Measurements from ENCODE around the gene MECP2.

Gene MECP2

GRCh38 chrX:154090731-154091130, 6.8 kb downstream of the MECP2 start:
- H3K36me3 ChIP-seq (ENCODE audit: insufficient read depth, low read length), result peaks cover 5% of the 10 kb centered on the region; the same call in 1 of the 2 replicates
- no peak overlapping the region for H3K4me3 ChIP-seq (ENCODE audit: low read depth, low read length)
- peaks cover 24% of the 10 kb centered on the region for H3K4me1 ChIP-seq (ENCODE audit: control insufficient read depth, insufficient read depth, low read length, unreplicated experiment)
- H3K79me2 ChIP-seq (ENCODE audit: control insufficient read depth, insufficient read depth, low read length, unreplicated experiment), result peaks cover 62% of the 10 kb centered on the region
- no peaks in the 10 kb centered on the region for H3K27me3 ChIP-seq (ENCODE audit: insufficient read depth, low read length)
- H2AFZ ChIP-seq (ENCODE audit: low read length, unreplicated experiment), result no peak overlapping the region
- H3K27ac ChIP-seq (ENCODE audit: low read depth, low read length), result no peak overlapping the region

- H3K4me1 ChIP-seq (ENCODE audit: control insufficient read depth, insufficient read depth, low read length, unreplicated experiment), result peaks cover 9% of the 10 kb centered on the region
- H3K27me3 ChIP-seq (ENCODE audit: insufficient read depth, low read length), result no peaks in the 10 kb centered on the region
- no peaks in the 10 kb centered on the region for H3K36me3 ChIP-seq (ENCODE audit: insufficient read depth, low read length)
- H3K4me3 ChIP-seq (ENCODE audit: low read depth, low read length), result no peak overlapping the region
- H3K27ac ChIP-seq (ENCODE audit: low read depth, low read length), result no peak overlapping the region
- peaks cover 31% of the 10 kb centered on the region for H3K79me2 ChIP-seq (ENCODE audit: control insufficient read depth, insufficient read depth, low read length, unreplicated experiment)
- H2AFZ ChIP-seq (ENCODE audit: low read length, unreplicated experiment), result no peak overlapping the region
These were observed 12.8 kb downstream of the MECP2 start for GRCh38 chrX:154084449-154085300.

GRCh38 chrX:154083126-154083517, 14.4 kb downstream of the MECP2 start:
- peaks cover 37% of the 10 kb centered on the region for H3K79me2 ChIP-seq (ENCODE audit: control insufficient read depth, insufficient read depth, low read length, unreplicated experiment)
- H3K27ac ChIP-seq (ENCODE audit: low read depth, low read length), result peak overlapping the region; percentile 53
- H3K36me3 ChIP-seq (ENCODE audit: insufficient read depth, low read length), result no peaks in the 10 kb centered on the region
- no peak overlapping the region for H2AFZ ChIP-seq (ENCODE audit: low read length, unreplicated experiment)
- peaks cover 9% of the 10 kb centered on the region for H3K4me1 ChIP-seq (ENCODE audit: control insufficient read depth, insufficient read depth, low read length, unreplicated experiment)
- no peaks in the 10 kb centered on the region for H3K27me3 ChIP-seq (ENCODE audit: insufficient read depth, low read length)
- H3K4me3 ChIP-seq (ENCODE audit: low read depth, low read length), result no peak overlapping the region

- Histone ChIP-seq H3K4me3 (ENCODE audit: low read depth, low read length) (no peak overlapping the region), H3K27ac (ENCODE audit: low read depth, low read length) (peak overlapping the region; percentile 53)
These were observed 15.0 kb downstream of the MECP2 start for GRCh38 chrX:154082396-154083125.

GRCh38 chrX:154077101-154077500, 20.4 kb downstream of the MECP2 start:
- Histone ChIP-seq H3K79me2 (ENCODE audit: control insufficient read depth, insufficient read depth, low read length, unreplicated experiment) (peaks cover 65% of the 10 kb centered on the region), H3K27ac (ENCODE audit: low read depth, low read length) (no peak overlapping the region), H2AFZ (ENCODE audit: low read length, unreplicated experiment) (no peak overlapping the region), H3K27me3 (ENCODE audit: insufficient read depth, low read length) (no peaks in the 10 kb centered on the region), H3K36me3 (ENCODE audit: insufficient read depth, low read length) (no peaks in the 10 kb centered on the region), H3K4me1 (ENCODE audit: control insufficient read depth, insufficient read depth, low read length, unreplicated experiment) (peaks cover 10% of the 10 kb centered on the region), H3K4me3 (ENCODE audit: low read depth, low read length) (no peak overlapping the region)

More at GRCh38 chrX:154082396-154083125, 15.0 kb downstream of the MECP2 start:
- no peak overlapping the region for H2AFZ ChIP-seq (ENCODE audit: low read length, unreplicated experiment)
- no peaks in the 10 kb centered on the region for H3K36me3 ChIP-seq (ENCODE audit: insufficient read depth, low read length)
- H3K4me1 ChIP-seq (ENCODE audit: control insufficient read depth, insufficient read depth, low read length, unreplicated experiment), result peaks cover 9% of the 10 kb centered on the region
- H3K27me3 ChIP-seq (ENCODE audit: insufficient read depth, low read length), result no peaks in the 10 kb centered on the region
- peaks cover 32% of the 10 kb centered on the region for H3K79me2 ChIP-seq (ENCODE audit: control insufficient read depth, insufficient read depth, low read length, unreplicated experiment)

GRCh38 chrX:154074199-154074598, 23.3 kb downstream of the MECP2 start:
- peak overlapping the region; percentile 58 for H3K27ac ChIP-seq (ENCODE audit: low read depth, low read length)
- peaks cover 10% of the 10 kb centered on the region for H3K4me1 ChIP-seq (ENCODE audit: control insufficient read depth, insufficient read depth, low read length, unreplicated experiment)
- peak overlapping the region; percentile 63 for H3K4me3 ChIP-seq (ENCODE audit: low read depth, low read length)
- no peaks in the 10 kb centered on the region for H3K27me3 ChIP-seq (ENCODE audit: insufficient read depth, low read length)
- peaks cover 64% of the 10 kb centered on the region for H3K79me2 ChIP-seq (ENCODE audit: control insufficient read depth, insufficient read depth, low read length, unreplicated experiment)
- no peaks in the 10 kb centered on the region for H3K36me3 ChIP-seq (ENCODE audit: insufficient read depth, low read length)
- H2AFZ ChIP-seq (ENCODE audit: low read length, unreplicated experiment), result no peak overlapping the region

- no peaks in the 10 kb centered on the region for H3K36me3 ChIP-seq (ENCODE audit: insufficient read depth, low read length)
- no peak overlapping the region for H3K4me3 ChIP-seq (ENCODE audit: low read depth, low read length)
- peaks cover 71% of the 10 kb centered on the region for H3K79me2 ChIP-seq (ENCODE audit: control insufficient read depth, insufficient read depth, low read length, unreplicated experiment)
- no peaks in the 10 kb centered on the region for H3K27me3 ChIP-seq (ENCODE audit: insufficient read depth, low read length)
- peaks cover 10% of the 10 kb centered on the region for H3K4me1 ChIP-seq (ENCODE audit: control insufficient read depth, insufficient read depth, low read length, unreplicated experiment)
- H2AFZ ChIP-seq (ENCODE audit: low read length, unreplicated experiment), result no peak overlapping the region
- no peak overlapping the region for H3K27ac ChIP-seq (ENCODE audit: low read depth, low read length)
These were observed 25.3 kb downstream of the MECP2 start for GRCh38 chrX:154072192-154072591.

- H3K27me3 ChIP-seq (ENCODE audit: insufficient read depth, low read length), result no peaks in the 10 kb centered on the region
- no peak overlapping the region for H2AFZ ChIP-seq (ENCODE audit: low read length, unreplicated experiment)
- H3K4me1 ChIP-seq (ENCODE audit: control insufficient read depth, insufficient read depth, low read length, unreplicated experiment), result no peaks in the 10 kb centered on the region
- H3K79me2 ChIP-seq (ENCODE audit: control insufficient read depth, insufficient read depth, low read length, unreplicated experiment), result peaks cover 60% of the 10 kb centered on the region
- no peaks in the 10 kb centered on the region for H3K36me3 ChIP-seq (ENCODE audit: insufficient read depth, low read length)
- H3K4me3 ChIP-seq (ENCODE audit: low read depth, low read length), result no peak overlapping the region
- H3K27ac ChIP-seq (ENCODE audit: low read depth, low read length), result no peak overlapping the region
These were observed 29.0 kb downstream of the MECP2 start for GRCh38 chrX:154068560-154068959.

- Histone ChIP-seq H3K4me1 (ENCODE audit: control insufficient read depth, insufficient read depth, low read length, unreplicated experiment) (peaks cover 7% of the 10 kb centered on the region), H2AFZ (ENCODE audit: low read length, unreplicated experiment) (no peak overlapping the region), H3K79me2 (ENCODE audit: control insufficient read depth, insufficient read depth, low read length, unreplicated experiment) (peaks cover 51% of the 10 kb centered on the region), H3K27me3 (ENCODE audit: insufficient read depth, low read length) (no peaks in the 10 kb centered on the region), H3K36me3 (ENCODE audit: insufficient read depth, low read length) (no peaks in the 10 kb centered on the region), H3K4me3 (ENCODE audit: low read depth, low read length) (no peak overlapping the region), H3K27ac (ENCODE audit: low read depth, low read length) (no peak overlapping the region)
These were observed 32.7 kb downstream of the MECP2 start for GRCh38 chrX:154064637-154065435.

- Histone ChIP-seq H3K4me3 (ENCODE audit: low read depth, low read length) (no peak overlapping the region), H2AFZ (ENCODE audit: low read length, unreplicated experiment) (no peak overlapping the region), H3K27me3 (ENCODE audit: insufficient read depth, low read length) (no peaks in the 10 kb centered on the region), H3K36me3 (ENCODE audit: insufficient read depth, low read length) (no peaks in the 10 kb centered on the region), H3K79me2 (ENCODE audit: control insufficient read depth, insufficient read depth, low read length, unreplicated experiment) (peaks cover 53% of the 10 kb centered on the region), H3K27ac (ENCODE audit: low read depth, low read length) (no peak overlapping the region), H3K4me1 (ENCODE audit: control insufficient read depth, insufficient read depth, low read length, unreplicated experiment) (peaks cover 23% of the 10 kb centered on the region)
These were observed 34.3 kb downstream of the MECP2 start for GRCh38 chrX:154063234-154063633.

Measured in ACC112 (cell line).